HG03342 (cell line): Measurements from ENCODE around the gene EGFLAM.
A peak's percentile ranks its signal among the peaks of the same experiment; 100 is the strongest.

ENCODE experiments used
- ATAC-seq: cut with Tn5 transposase; IDR thresholded peaks from one replicate; pipeline ENCODE4 v1.9.1; 2021; ENCODE audit warnings: mild to moderate bottlenecking, moderate library complexity; ENCODE audit not compliant: unreplicated experiment

Gene EGFLAM

DNA sequence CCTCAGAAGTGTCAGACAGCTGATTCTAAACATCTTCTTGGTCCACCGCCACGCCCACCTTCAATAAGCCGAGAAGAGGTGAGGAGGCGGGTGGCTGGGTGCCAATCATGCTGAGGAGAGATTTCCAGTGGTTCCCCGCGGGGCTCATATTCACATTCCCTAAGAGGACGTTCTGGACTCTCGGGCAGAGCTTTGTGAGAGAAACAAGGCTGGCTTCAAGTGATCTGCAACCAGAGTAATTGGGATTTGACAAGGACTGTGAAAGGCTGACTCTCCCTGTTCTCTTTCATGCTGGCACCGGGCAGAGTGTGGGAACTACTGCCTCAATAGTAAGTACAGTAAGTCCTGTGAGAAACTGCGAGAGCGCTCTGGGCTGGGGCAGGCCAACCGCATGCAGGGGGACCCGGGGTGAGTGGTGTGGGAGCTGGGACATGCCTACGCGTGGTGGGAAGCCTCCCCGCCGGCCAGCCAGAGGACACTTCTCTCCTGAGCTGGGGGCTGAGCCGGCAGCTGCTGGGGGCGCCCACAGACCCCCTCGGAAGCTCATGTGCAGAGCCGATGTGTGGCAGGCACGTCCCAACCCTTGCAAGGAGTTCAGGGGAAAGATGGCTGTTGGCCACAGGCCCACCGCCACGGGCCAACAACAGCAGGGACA lies 187.1 kb downstream of the EGFLAM start:
- no peak for ATAC-seq

DNA sequence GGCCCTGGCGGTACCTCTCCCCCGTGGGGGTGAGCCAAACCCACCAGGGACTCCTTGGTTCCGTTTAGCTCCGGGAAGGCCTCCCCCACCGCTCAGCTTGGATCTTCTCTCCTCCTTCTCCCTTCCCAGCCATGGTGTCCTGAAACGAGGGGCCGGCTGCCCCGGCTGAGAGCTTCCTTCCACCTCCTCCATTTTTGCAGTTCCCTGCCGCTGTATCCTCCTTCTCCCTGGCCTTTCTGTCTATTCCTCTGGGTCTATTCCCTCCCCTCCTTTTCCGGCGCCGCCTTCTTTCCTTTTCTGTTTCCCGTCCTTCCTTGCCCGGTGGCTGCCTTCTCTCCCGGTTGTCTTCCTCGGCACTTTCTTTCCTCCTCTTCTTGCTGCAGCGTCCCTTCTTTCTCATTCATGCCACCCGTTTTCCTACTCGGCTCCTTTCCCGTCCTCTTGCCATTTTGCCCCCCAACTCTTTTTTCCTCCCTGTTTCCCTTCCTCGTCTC lies 187.7 kb downstream of the EGFLAM start:
- ATAC-seq: no peak

DNA sequence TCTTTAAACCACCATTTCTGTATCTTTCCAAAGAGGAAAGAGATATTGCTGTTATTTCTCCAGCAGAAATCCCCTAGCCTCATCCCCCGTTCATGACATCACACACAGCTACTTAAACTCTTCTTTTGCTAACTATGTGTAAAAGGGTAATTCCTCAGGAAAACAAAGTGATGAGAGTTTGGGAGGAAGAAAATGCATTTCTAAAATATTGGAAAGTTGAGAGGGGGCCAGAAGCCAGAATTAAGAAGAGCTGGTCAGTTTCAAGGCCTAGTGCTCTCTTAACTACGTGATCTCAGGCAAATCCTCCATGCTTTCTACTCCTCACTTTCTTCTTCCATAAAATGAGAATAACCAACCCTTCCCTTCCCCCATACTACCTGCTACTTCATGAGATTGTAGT lies 188.7 kb downstream of the EGFLAM start:
- ATAC-seq: no peak

DNA sequence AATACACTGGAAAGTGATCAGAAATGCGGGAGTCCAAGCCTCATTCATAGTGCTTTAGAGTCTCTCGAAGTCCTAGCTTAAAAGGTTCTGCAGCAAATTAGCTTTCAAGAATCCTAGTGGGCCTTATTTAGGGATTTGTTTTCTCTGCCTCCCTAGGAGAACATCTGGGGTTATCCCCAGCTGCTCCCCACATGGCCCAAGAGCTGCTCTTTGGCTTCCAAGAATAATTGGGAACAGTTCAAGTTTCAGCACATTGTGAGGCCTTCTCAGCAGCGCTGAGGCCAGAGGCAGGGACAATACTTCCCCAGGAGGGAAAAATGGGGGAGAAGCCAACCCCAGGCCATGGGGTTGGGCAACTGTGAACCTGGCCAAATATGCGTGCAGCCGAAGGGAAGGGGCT lies 189.4 kb downstream of the EGFLAM start:
- no peak for ATAC-seq

DNA sequence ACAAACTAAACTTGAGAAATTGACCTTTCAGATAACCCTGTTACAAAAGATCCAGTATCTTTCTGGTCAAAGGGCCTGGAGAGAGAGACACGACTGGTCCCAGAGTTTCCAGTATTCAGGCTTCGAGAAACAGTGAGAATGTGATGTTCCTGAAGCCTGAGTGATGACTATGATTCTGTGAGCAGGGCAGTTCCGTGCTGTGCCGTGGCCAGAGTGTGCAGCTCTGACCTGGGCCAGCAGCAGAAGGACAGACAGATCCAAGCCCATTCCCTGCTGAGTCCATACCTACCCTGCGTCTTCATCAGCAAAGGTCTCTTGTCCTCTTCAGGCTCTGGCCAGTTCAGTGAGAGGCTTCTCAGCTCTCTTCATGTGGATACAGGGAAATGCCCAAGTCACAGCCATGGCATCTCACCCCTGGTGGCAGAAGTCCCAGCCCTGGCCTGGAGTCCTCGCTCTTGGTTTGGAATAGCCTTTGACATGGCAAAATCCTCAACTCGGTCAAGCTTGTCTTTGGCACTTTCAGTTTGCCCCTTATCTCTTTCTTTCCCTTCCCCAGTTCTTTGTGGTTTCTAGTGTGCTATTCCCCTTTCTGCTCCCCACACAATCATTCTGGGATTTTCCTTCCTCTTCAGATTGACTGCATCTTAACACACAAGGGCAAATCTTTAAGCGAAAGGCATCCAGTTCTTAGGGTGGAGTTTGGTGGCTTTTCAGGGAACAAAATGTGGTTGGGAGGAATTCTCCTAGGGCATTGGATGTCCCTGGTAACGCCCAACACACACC lies 190.4 kb downstream of the EGFLAM start:
- no peak for ATAC-seq

DNA sequence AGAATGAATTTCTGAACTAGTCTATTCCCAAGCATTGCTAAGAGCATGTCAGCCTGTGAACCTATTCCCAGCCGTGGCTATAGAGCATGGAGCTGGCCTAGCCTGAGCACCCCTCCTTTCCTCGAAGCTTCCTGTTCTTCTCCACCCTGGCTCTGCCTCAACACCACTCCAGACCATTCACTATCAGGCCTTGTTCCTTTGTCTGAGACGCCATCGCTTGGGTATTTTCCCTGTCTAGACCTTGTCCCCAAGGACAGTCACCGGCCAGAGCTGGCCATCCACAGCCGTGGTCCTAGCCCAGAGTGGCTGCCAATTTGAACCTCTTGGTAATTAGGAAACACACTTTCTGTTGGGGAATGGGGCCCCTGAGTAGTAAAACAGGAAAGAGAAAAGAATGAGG lies 192.3 kb downstream of the EGFLAM start:
- no peak for ATAC-seq

DNA sequence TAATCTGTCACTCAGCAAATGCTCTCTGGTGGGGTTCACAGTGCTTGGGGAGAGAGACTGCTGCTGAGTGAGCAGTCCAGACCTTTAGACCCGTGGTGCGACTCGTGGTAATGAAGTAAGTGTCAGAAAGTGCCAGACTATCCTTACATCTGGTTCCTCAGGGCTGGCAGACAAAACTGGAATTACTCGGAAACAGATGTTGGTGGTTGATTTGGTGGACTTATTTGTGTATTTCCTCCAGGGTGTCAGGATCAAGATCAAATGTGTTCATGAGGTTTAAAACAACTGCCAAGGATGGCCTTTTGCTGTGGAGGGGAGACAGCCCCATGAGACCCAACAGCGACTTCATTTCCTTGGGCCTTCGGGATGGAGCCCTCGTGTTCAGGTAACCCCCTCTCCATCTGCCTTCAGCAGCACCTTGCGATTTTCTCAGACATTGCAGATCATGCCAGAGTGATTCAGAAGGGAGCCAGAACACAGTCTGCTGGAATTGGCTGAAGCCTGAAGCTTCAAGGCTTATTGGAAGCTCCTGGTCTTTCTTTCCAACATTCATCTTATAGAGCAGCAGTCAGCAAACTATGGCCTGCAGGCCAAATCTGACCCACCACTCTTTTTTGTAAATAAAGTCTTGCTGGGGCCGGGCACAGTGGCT lies 192.8 kb downstream of the EGFLAM start:
- ATAC-seq: no peak

DNA sequence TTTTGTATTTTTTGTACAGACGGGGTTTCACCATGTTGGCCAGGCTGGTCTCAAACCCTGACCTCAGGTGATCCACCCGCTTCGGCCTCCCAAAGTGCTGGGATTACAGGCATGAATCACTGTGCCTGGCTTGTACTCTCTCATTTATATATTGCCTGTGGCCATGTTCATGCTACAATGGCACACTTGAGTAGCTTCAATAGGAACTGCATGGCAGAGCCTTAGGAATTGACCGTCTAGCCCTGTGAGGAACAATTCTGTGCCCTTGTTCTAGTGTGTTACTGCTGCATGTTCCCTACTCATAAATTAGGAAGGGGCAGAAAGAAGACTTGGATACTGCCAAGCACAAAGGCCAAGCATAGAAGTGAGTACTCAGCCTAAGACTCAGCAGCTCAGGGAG lies 193.8 kb downstream of the EGFLAM start:
- ATAC-seq: no peak

DNA sequence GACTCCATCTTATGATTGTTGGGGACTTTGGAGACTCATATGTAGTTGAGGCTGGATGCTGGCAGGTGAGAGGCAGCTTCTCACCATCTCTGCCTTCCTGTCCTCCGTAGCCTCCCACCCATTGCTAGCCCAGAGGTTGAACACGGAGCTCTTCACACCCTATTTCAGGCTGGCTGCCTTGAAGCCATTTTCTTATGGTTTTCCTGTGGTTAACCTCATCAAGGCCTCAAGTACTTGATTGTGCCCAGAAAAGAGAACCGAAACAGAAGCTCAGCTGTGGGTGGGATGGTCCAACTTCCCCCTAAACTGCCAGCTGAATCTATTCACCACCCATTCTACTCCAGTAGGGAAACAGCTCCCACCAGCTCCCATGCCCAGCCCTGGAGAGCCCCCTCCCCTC lies 195.1 kb downstream of the EGFLAM start:
- peak; percentile 98 for ATAC-seq

DNA sequence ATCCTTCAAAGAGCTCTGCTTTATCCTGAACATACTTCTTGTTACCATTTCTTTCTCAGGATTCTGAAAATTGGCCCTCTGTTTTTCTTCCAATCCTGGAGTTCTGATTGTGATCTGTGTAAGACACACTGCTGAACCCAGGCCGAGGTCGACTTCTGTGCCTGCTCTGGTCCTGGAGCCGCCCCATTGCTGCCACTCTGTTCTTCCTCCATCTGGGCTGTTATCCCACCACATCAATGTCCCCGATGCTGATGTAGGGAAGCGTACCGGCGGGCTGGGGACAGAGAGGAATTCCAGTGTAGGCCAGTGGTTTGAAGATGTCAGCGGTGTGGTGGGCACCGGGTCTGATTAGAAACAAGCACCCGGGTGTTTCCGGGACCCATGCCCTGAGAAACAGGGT lies 195.6 kb downstream of the EGFLAM start:
- no peak for ATAC-seq

DNA sequence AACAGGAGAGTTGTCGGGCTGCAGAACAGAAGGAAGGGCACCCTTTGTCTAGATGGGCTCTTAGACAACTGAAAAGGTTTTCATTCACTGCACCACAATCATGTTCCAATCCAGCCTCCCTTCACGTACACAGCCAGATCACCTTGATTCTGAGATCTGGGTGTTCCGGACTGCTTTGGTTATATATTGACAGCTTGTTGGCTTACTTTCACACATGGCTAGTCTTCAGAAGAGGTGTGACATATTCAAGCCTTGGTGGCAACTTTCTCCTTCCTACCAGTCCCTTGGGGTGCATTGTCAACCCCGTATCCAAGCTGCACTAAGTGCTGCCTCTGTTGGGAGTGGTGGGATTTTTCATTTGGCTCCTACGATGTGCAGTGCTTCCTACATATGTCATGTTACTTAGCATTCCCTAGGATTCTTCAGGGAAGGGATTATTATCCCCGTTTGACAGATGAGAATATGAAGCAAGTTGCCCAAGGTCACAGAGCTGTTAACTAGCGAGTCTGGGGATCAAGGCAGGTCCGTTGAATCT lies 197.5 kb downstream of the EGFLAM start:
- peak; percentile 43 for ATAC-seq

DNA sequence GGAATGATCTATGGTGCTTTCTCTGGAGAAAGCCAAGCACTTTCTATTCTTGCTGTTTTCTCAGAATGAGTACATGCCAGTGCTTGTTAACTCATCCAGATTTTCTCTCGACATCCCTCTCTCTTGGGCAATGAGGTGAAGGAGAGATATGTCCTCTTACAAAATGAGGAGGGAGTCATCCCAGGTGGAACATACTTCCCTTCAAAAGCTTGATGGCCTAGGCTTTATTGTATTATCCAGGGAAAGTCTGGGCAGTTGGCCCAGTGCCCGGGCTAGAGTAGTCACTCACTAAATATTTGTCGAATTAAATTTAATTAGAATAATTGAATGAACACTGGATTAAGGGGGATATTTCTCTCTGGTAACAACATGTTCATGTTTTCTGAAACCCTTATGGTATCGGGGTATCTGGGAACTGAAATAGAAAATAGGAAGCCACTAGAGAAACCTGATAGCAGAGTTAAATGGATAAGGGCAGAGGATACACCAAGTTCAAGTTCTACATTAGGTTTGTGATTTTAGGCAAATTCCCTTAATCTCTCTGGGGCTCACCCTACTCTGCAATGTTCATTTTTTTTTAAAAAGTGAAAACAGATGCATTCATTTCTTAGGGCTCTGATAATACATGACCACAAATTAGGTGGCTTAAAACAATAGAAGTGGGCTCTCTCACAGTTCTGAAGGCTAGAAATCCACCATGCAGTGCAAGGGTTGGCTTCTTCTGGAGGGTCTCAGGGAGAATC lies 198.5 kb downstream of the EGFLAM start:
- ATAC-seq: no peak

DNA sequence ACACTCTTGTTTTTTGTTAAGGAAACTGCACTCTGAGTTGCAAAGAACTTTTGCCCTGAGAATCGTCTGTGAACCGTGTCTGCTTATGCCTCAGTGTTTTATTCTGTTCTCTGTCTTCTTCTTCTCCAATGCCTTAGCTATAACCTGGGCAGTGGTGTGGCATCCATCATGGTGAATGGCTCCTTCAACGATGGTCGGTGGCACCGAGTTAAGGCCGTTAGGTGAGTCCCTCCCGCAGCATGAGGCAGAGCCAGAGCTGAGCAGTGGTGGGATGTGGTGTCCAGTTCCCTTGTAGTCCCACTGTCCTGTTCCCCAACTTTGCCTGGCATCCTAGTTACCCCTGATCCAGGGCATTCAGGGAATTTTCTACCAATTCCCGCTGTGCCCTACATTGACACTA lies 199.8 kb downstream of the EGFLAM start:
- no peak for ATAC-seq

DNA sequence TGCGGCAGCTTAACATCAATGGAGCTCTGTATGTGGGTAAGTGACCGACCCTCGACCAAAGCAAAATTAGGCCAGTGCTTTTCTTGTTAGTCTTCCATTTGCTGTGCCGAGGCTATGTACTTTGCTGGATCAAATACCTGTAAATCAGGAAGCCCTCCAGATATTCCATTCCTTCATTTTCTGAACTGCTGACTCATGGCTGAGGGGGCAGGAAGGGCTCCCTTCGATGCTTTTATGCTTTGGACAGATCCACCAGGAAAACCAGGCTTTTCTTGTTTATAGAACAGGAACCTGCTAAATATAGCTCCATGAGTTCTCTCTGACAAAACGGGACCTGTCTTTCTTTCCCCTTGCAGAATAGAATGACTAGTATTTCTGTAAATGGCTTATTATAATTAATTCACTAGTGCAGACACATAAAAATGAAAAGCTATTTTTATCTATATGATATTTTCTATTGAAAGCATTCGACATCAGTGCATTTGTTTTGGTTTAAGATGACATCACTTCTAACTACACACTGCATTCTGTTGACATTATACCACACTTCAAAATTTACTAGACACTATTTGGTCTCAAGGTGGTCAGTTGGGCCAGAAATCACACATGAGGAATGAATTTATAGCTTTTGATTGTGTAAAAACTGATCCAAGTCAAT lies 204.7 kb downstream of the EGFLAM start:
- ATAC-seq: no peak

DNA sequence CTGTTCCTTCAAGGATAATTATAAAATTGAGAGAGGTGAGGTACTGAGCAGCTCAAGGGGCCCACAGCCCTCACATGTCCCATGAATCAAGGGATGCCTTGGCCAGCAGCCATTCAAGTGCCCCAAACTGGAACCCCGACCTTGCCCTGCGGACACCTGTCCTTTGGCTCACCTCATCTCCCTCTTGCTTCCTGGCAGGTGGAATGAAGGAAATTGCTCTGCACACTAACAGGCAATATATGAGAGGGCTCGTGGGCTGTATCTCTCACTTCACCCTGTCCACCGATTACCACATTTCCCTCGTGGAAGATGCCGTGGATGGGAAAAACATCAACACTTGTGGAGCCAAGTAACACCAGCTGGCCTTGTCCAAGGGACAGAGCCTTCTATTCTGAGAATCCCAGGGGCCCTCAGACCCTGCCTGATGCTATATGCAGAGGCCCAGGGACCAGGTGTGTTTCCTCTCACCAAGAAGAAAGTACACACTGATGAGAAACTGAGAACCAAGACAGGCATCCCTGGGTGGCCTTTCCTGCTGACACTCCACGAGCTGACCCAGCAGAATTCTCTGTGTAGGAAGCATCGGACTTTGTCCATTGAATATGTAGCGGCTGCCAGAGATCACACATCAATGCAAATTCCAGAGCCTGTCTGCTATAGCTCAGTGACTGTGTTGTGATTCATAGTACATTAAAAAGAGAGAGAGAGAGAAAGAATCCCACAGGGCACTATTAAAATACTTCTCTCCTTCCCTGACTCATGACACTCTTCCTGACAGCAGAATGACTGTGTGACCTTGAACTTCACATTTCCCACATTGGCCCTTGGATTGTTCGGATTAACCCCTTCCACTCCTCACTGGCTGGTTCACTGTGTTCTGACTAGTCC lies 205.5 kb downstream of the EGFLAM start:
- ATAC-seq: no peak

DNA sequence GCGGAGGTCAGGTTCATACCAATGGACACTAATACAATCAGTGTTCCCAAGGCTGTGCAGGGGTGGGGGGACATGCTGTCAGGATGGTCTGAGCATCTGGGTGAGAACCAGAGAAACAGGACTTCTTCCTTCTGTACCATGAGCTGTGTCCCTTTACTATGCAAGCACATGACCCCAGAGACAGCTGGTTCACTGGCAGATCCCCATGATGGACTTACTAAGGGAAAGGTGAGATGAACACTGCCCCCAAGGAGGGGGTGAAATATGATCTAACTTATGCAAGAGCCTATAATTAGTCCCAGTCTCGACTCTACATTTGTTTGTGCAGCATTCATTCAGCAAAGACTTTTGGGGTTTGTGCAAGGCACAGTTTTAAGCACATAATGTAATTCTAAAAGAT lies 206.7 kb downstream of the EGFLAM start:
- ATAC-seq: no peak

DNA sequence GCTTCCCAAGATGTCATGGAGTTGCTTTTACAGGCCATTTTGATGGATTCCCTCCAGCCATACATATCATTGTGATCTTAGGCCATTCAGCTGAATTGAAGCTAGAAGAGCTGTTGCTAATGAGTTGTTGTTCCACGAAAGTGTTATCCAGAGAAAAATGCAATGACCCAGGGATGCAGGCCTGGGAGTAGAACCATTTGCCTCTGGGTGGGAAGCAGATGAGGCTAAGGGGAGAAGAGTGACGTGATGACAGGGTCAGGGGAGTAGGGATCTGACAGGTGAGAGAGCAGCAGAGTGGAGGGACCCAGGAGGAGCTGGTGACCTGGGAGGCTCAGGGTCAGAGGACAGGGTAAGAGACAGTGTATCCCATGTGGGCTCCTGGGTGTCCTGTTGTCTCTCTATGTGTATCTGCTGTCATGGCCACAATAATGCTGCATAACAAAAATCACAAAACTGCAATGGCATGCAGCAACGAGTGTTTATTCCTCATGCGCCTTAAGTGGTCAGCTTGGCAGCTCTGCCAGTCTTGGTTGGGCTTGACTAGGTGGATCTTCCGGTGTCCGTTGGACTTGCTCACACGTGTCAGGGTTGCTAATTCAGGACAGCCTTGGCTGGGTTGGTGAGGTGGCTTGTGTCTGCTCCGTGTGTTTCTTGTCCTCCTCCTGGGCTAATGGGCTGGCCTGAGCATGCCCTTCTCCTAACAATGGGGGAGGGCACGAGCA lies 207.5 kb downstream of the EGFLAM start:
- ATAC-seq: no peak

DNA sequence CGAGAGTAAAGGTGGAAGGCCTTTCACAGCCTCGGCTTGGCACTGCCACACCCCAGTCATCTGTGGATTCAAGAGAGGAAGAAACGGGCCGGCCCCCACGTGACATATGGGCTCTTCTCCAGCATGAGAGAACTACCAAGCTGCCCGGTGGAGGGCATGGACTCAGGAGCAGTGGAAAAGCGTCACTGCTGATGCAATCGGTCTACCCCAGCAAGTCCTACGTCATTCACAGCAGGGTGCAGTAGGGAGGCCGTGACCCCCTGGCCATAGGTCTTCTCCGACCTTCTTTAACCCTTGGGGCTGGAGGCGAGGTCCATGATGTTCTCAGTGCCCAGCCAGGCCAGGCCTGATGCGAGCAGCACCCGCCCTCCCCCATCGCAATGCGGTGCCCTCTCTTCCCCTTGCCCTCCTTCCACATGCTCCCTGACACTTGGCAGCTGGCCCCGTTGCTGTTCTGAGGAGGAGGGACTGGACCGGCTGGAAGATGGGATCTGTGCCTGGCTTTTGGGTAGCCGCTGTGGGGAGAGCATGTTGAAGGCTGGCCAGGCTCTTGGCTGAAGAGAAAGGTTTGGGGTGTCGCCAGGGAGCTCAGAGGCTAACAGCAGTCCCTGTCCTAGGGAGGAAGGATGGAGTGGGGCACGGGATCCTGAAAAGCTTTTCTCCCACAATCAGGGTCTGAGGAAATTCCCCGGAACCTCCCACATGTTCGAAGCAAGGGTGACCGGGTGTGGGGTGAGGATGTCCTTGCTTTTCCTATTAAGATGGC lies 208.2 kb downstream of the EGFLAM start:
- ATAC-seq: no peak
